CD4-positive, alpha-beta T cell treated with Interleukin-15 for 4 hours (primary cell): Measurements from ENCODE around the gene NFIA.
"Not testable (repeated sequence)": the region's sequence is repeated elsewhere in the genome, so short reads cannot be mapped to it uniquely, and the experiment has no call there.

Experiments
- DNase-seq: peaks from one replicate; pipeline ENCODE4 v3.0.0-alpha.2; 2020; ENCODE audit warnings: low spot score

Gene NFIA

GRCh38 chr1:61457526-61458040 is 375.2 kb downstream of the NFIA start:
- DNase-seq = no peak

GRCh38 chr1:61459345-61459744 is 377.0 kb downstream of the NFIA start:
- no peak for DNase-seq

- no peak for DNase-seq
Measured at GRCh38 chr1:61460191-61460590, 377.8 kb downstream of the NFIA start.

- no peak for DNase-seq
Measured at GRCh38 chr1:61461406-61462384, 379.3 kb downstream of the NFIA start.

GRCh38 chr1:61462628-61463027 is 380.3 kb downstream of the NFIA start:
- DNase-seq = no peak

- no peak for DNase-seq
Measured at GRCh38 chr1:61463220-61463619, 380.9 kb downstream of the NFIA start.

GRCh38 chr1:61467836-61468235 is 385.5 kb downstream of the NFIA start:
- not testable (repeated sequence) for DNase-seq

- no peak for DNase-seq
Measured at GRCh38 chr1:61469365-61469764, 387.0 kb downstream of the NFIA start.

GRCh38 chr1:61472876-61473275 is 390.5 kb downstream of the NFIA start:
- no peak for DNase-seq

GRCh38 chr1:61474269-61474817 is 392.0 kb downstream of the NFIA start:
- DNase-seq = no peak

- DNase-seq = no peak
Measured at GRCh38 chr1:61474963-61475362, 392.6 kb downstream of the NFIA start.

GRCh38 chr1:61477301-61477700 is 394.9 kb downstream of the NFIA start:
- no peak for DNase-seq

- no peak for DNase-seq
Measured at GRCh38 chr1:61480273-61480935, 398.0 kb downstream of the NFIA start.

- no peak for DNase-seq
Measured at GRCh38 chr1:61481315-61481715, 399.0 kb downstream of the NFIA start.

- no peak for DNase-seq
Measured at GRCh38 chr1:61482170-61482734, 399.9 kb downstream of the NFIA start.

GRCh38 chr1:61486783-61487536 is 404.6 kb downstream of the NFIA start:
- DNase-seq = no peak

GRCh38 chr1:61487801-61488200 is 405.4 kb downstream of the NFIA start:
- DNase-seq = no peak

- no peak for DNase-seq
Measured at GRCh38 chr1:61490924-61491323, 408.6 kb downstream of the NFIA start.

GRCh38 chr1:61491497-61491896 is 409.1 kb downstream of the NFIA start:
- DNase-seq = no peak

GRCh38 chr1:61494000-61494399 is 411.6 kb downstream of the NFIA start:
- DNase-seq = no peak

GRCh38 chr1:61496501-61496900 is 414.1 kb downstream of the NFIA start:
- no peak for DNase-seq

- no peak for DNase-seq
Measured at GRCh38 chr1:61497013-61497412, 414.7 kb downstream of the NFIA start.
